Liver (tissue), 9 donors: Measurements from ENCODE around the gene PRR36. TPM values are rescaled to one million over a fixed set of nuclear protein-coding genes. Genes with fewer than 3 reads are reported as not detected.

Experiments
- DNase-seq: peaks from one replicate; pipeline ENCODE4 v3.0.0-alpha.2; 2017; ENCODE audit warnings: low spot score
- H3K27ac ChIP-seq, 2 donors: one replicate each; pipeline ENCODE4 v1.7.0; 2013; ENCODE audit warnings: inconsistent platforms in 2 of 2, low read length in 2 of 2, control low read depth in 1 of 2, low read depth in 1 of 2, mild to moderate bottlenecking in 1 of 2
- H3K27me3 ChIP-seq, 4 donors: one replicate each; pipeline versions ENCODE4 v1.6.1 to v1.7.0; 2013; ENCODE audit warnings: low read length in 3 of 4, inconsistent platforms in 1 of 4, mild to moderate bottlenecking in 1 of 4, moderate library complexity in 1 of 4; ENCODE audit not compliant: control insufficient read depth in 4 of 4, insufficient read depth in 4 of 4
- H3K36me3 ChIP-seq, 4 donors: one replicate each; pipeline versions ENCODE4 v1.6.1 to v1.7.0; 2013; ENCODE audit warnings: low read length in 3 of 4, mild to moderate bottlenecking in 3 of 4, low read depth in 1 of 4, moderate library complexity in 1 of 4; ENCODE audit not compliant: control insufficient read depth in 4 of 4, insufficient read depth in 3 of 4
- H3K4me1 ChIP-seq, 4 donors: one replicate each; pipeline versions ENCODE4 v1.6.1 to v1.7.0; 2013; ENCODE audit warnings: low read length in 3 of 4, mild to moderate bottlenecking in 3 of 4, moderate library complexity in 1 of 4; ENCODE audit not compliant: control insufficient read depth in 4 of 4, insufficient read depth in 4 of 4
- H3K4me3 ChIP-seq, 3 donors: one replicate each; pipeline versions ENCODE4 v1.6.1 to v1.7.0; 2013; ENCODE audit warnings: low read length in 3 of 3, control low read depth in 1 of 3, low read depth in 1 of 3, mild to moderate bottlenecking in 1 of 3
- H3K9ac ChIP-seq, 2 donors: one replicate each; pipeline ENCODE4 v1.7.0; 2013; ENCODE audit warnings: low read length in 2 of 2, mild to moderate bottlenecking in 2 of 2, moderate library complexity in 2 of 2, control low read depth in 1 of 2, low read depth in 1 of 2
- H3K9me3 ChIP-seq, 4 donors: one replicate each; pipeline versions ENCODE4 v1.6.1 to v1.7.0; 2013; ENCODE audit warnings: low read length in 3 of 4; ENCODE audit not compliant: control insufficient read depth in 4 of 4
- FOXA1 ChIP-seq: IDR thresholded peaks from 2 replicates; pipeline ENCODE4 v1.6.1; 2016; ENCODE audit warnings: antibody characterized with exemption
- FOXA2 ChIP-seq: IDR thresholded peaks from 2 replicates; pipeline ENCODE4 v1.6.1; 2016; ENCODE audit warnings: antibody characterized with exemption
- HNF4G ChIP-seq: IDR thresholded peaks from 2 replicates; pipeline ENCODE4 v1.6.1; 2016; ENCODE audit warnings: antibody characterized with exemption
- JUND ChIP-seq, 2 donors: IDR thresholded peaks; 2 replicates each; pipeline ENCODE4 v1.6.1; 2016; ENCODE audit warnings: antibody characterized with exemption in 2 of 2
- RXRA ChIP-seq, 2 donors: IDR thresholded peaks; 2 replicates each; pipeline ENCODE4 v1.6.1; 2017 to 2018; ENCODE audit warnings: antibody characterized with exemption in 2 of 2, mild to moderate bottlenecking in 1 of 2
- SP1 ChIP-seq: IDR thresholded peaks from 2 replicates; pipeline ENCODE4 v1.6.1; 2018; ENCODE audit warnings: antibody characterized with exemption, mild to moderate bottlenecking
- WGBS: extraction: QIAGEN DNeasy Blood & Tissue Kit; methylation state at CpG from one replicate; pipeline ENCODE4 v1.1.7; 2013; 5-methylcytosine and 5-hydroxymethylcytosine counted together
- polyA plus RNA-seq, 2 donors: library from polyadenylated mRNA; stranded (reverse) in 1 of 2; unstranded in 1 of 2; fragments of 200-250 nt in 1 of 2; fragments of >200 nt in 1 of 2; fragmentation: Nextera tagmentation in 1 of 2; extraction: Ambion mirVana in 1 of 2; gene quantifications; one replicate each; pipeline versions ENCODE4 v1.2.1 to v1.2.3, GENCODE V29; 2013 to 2015
- total RNA-seq, 2 donors: library from RNA; depleted of rRNA; stranded (reverse); fragments of >200 nt; gene quantifications; one replicate each; pipeline ENCODE4 v1.2.3, GENCODE V29; 2014
- TF ChIP-seq, protein P1 (sequence below): fragments of 150-350 bp; IDR thresholded peaks from 2 replicates; pipeline ENCODE4 v1.5.1; 2017; ENCODE audit warnings: improper control_type of control experiment, low read depth, low read length; ENCODE audit not compliant: missing input control
- TF ChIP-seq, protein P2 (sequence below): IDR thresholded peaks from 2 replicates; pipeline ENCODE4 v1.6.1; 2016; ENCODE audit warnings: antibody characterized with exemption
- TF ChIP-seq, protein P3 (sequence below): IDR thresholded peaks from 2 replicates; pipeline ENCODE4 v1.6.1; 2016; ENCODE audit warnings: antibody characterized with exemption, mild to moderate bottlenecking
- TF ChIP-seq, protein P4 (sequence below): IDR thresholded peaks from 2 replicates; pipeline ENCODE4 v1.6.1; 2016; ENCODE audit warnings: antibody characterized with exemption
- donor health status: healthy.
- donor health status: healthy.
- donor health status: healthy.
- donor health status: healthy.
- donor health status: healthy.

Gene PRR36
- total and polyA plus RNA-seq, 4 donors, result 0.02 to 0.03 TPM; not detected in 2

DNA sequence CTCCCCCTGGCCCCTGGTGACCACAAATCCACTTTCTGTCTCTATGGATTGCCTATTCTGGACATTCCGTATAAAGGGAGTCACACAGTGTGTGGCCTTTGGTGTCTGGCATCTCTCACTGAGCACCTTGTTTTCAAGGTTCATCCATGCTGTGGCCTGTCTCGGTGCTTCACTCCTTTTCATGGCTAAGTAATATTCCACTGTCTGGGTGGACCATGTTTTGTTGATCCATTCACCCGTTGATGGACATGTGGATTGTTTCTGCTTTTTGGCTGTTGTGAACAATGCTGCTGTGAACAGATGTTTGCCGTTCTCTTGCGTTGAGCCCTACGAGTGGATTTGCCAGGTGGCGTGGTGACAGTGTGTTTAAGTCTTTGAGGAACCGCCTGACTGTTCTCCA lies 33.6 kb downstream of the PRR36 start:
- TF ChIP-seq FOXA2, result no peak
- no peak for TF ChIP-seq RXRA (IDR thresholded peaks at IDR 0.05)
- TF ChIP-seq JUND (IDR thresholded peaks at IDR 0.05), result no peak
- TF ChIP-seq, protein P1, sequence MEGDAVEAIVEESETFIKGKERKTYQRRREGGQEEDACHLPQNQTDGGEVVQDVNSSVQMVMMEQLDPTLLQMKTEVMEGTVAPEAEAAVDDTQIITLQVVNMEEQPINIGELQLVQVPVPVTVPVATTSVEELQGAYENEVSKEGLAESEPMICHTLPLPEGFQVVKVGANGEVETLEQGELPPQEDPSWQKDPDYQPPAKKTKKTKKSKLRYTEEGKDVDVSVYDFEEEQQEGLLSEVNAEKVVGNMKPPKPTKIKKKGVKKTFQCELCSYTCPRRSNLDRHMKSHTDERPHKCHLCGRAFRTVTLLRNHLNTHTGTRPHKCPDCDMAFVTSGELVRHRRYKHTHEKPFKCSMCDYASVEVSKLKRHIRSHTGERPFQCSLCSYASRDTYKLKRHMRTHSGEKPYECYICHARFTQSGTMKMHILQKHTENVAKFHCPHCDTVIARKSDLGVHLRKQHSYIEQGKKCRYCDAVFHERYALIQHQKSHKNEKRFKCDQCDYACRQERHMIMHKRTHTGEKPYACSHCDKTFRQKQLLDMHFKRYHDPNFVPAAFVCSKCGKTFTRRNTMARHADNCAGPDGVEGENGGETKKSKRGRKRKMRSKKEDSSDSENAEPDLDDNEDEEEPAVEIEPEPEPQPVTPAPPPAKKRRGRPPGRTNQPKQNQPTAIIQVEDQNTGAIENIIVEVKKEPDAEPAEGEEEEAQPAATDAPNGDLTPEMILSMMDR, result no peak
- TF ChIP-seq HNF4G, result no peak
- TF ChIP-seq, protein P2, sequence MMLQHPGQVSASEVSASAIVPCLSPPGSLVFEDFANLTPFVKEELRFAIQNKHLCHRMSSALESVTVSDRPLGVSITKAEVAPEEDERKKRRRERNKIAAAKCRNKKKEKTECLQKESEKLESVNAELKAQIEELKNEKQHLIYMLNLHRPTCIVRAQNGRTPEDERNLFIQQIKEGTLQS, result no peak
- no peak for TF ChIP-seq SP1
- TF ChIP-seq, protein P3, sequence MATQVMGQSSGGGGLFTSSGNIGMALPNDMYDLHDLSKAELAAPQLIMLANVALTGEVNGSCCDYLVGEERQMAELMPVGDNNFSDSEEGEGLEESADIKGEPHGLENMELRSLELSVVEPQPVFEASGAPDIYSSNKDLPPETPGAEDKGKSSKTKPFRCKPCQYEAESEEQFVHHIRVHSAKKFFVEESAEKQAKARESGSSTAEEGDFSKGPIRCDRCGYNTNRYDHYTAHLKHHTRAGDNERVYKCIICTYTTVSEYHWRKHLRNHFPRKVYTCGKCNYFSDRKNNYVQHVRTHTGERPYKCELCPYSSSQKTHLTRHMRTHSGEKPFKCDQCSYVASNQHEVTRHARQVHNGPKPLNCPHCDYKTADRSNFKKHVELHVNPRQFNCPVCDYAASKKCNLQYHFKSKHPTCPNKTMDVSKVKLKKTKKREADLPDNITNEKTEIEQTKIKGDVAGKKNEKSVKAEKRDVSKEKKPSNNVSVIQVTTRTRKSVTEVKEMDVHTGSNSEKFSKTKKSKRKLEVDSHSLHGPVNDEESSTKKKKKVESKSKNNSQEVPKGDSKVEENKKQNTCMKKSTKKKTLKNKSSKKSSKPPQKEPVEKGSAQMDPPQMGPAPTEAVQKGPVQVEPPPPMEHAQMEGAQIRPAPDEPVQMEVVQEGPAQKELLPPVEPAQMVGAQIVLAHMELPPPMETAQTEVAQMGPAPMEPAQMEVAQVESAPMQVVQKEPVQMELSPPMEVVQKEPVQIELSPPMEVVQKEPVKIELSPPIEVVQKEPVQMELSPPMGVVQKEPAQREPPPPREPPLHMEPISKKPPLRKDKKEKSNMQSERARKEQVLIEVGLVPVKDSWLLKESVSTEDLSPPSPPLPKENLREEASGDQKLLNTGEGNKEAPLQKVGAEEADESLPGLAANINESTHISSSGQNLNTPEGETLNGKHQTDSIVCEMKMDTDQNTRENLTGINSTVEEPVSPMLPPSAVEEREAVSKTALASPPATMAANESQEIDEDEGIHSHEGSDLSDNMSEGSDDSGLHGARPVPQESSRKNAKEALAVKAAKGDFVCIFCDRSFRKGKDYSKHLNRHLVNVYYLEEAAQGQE, result no peak

DNA sequence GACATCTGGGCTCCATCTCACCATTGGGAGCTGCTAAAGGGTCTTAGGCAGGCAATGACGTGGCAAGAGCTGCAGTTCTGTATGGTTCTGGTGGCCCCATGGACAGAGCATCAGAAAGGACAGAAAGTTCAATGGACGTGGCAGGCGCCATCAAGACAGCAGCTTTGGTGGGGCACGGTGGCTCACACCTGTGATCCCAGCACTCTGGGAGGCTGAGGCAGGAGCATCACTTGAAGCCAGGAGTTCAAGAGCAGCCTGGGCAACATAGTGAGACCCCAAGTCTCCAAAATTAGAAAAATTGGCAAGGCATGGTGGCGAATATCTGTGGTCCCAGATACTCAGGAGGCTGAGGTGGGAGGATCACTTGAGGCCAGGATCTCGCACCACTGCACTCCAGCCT lies 34.7 kb downstream of the PRR36 start:
- Histone ChIP-seq H3K36me3 (no peaks in the 10 kb centered on the region), H3K9ac (no peak overlapping the region), H3K4me1 (no peaks in the 10 kb centered on the region), H3K27me3 (no peaks in the 10 kb centered on the region), H3K4me3 (no peak overlapping the region), H3K9me3 (no peaks in the 10 kb centered on the region), H3K27ac (no peak overlapping the region)
- TF ChIP-seq, protein P1, result no peak
- TF ChIP-seq, protein P4, sequence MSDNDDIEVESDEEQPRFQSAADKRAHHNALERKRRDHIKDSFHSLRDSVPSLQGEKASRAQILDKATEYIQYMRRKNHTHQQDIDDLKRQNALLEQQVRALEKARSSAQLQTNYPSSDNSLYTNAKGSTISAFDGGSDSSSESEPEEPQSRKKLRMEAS, result no peak
- TF ChIP-seq FOXA1, result no peak
- DNase-seq, result no peak
- WGBS, result 94% methylated on average over 6 of the region's 6 CpGs

More for the DNA sequence above, 33.6 kb downstream of the PRR36 start:
- no peaks in the 10 kb centered on the region for H3K9me3 ChIP-seq
- H3K36me3 ChIP-seq, result no peaks in the 10 kb centered on the region
- no peak overlapping the region for H3K9ac ChIP-seq
- no peak overlapping the region for H3K27ac ChIP-seq
- H3K4me3 ChIP-seq, result no peak overlapping the region
- H3K27me3 ChIP-seq, result no peaks in the 10 kb centered on the region
- no peaks in the 10 kb centered on the region for H3K4me1 ChIP-seq
- no peak for DNase-seq
- WGBS, result 98% methylated on average over 8 of the region's 8 CpGs
